RWPE1 (cell line): ENCODE data around the gene RAB41.

Experiments
- CTCF ChIA-PET: fragments of 350-600 bp; sonication (Branson Sonifier 250); formaldehyde crosslinking; extraction: SDS; loops from one replicate; lab custom pipeline; 2021; lab: Yijun Ruan, JAX
- POLR2A ChIA-PET: fragments of 400-600 bp; formaldehyde crosslinking; extraction: SDS; loops from one replicate; lab custom pipeline; 2020; ENCODE audit warnings: antibody characterized with exemption; ENCODE audit not compliant: low non-redundant PET; lab: Yijun Ruan, JAX
- DNase-seq: peaks from one replicate; pipeline ENCODE4 v3.0.0; 2012; ENCODE audit warnings: low spot score
- H3K27ac ChIP-seq: fragments of 450-650 bp; 2 replicates; pipeline ENCODE4 v1.5.1; 2017
- TF ChIP-seq, protein P1 (sequence below): fragments of 450-650 bp; conservative IDR thresholded peaks from 2 replicates; pipeline ENCODE4 v1.5.1; 2017; ENCODE audit warnings: low read depth, mild to moderate bottlenecking

Gene RAB41

DNA sequence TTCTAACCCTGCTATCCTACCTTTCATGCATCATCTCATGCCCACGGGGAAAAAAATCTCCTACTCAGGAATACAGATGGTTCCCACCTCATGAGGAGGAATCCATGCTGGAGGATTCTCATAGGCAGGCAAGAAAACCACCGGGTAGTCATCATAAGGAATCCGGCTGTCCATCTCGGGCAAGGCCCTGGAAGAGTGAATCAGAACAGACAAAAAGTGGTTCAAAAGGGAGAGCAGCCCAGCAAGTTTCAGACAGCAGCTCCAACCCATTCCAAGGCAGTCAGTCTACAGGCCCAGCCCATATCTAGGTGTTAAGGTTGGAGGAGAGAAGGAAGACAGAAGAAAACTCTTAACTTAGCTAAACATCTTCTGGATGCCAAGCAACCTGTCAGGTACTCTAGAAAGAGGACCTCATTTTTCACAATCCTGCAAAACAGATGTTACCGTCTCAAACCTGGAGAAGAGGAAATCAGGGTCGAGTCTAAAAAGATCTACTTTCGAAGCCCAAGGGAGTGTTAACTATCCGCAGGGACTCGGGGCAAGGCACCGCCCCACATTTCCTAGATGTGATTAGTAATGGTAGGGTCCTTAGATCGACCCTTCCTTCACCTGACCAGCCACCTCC lies 7.3 kb downstream of the RAB41 start:
- ChIA-PET POLR2A (no interaction called here), CTCF (no interaction called here)
- peak overlapping the region; percentile 74 for H3K27ac ChIP-seq
- DNase-seq, result peak; percentile 2
- TF ChIP-seq, protein P1, sequence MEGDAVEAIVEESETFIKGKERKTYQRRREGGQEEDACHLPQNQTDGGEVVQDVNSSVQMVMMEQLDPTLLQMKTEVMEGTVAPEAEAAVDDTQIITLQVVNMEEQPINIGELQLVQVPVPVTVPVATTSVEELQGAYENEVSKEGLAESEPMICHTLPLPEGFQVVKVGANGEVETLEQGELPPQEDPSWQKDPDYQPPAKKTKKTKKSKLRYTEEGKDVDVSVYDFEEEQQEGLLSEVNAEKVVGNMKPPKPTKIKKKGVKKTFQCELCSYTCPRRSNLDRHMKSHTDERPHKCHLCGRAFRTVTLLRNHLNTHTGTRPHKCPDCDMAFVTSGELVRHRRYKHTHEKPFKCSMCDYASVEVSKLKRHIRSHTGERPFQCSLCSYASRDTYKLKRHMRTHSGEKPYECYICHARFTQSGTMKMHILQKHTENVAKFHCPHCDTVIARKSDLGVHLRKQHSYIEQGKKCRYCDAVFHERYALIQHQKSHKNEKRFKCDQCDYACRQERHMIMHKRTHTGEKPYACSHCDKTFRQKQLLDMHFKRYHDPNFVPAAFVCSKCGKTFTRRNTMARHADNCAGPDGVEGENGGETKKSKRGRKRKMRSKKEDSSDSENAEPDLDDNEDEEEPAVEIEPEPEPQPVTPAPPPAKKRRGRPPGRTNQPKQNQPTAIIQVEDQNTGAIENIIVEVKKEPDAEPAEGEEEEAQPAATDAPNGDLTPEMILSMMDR, result no peak

DNA sequence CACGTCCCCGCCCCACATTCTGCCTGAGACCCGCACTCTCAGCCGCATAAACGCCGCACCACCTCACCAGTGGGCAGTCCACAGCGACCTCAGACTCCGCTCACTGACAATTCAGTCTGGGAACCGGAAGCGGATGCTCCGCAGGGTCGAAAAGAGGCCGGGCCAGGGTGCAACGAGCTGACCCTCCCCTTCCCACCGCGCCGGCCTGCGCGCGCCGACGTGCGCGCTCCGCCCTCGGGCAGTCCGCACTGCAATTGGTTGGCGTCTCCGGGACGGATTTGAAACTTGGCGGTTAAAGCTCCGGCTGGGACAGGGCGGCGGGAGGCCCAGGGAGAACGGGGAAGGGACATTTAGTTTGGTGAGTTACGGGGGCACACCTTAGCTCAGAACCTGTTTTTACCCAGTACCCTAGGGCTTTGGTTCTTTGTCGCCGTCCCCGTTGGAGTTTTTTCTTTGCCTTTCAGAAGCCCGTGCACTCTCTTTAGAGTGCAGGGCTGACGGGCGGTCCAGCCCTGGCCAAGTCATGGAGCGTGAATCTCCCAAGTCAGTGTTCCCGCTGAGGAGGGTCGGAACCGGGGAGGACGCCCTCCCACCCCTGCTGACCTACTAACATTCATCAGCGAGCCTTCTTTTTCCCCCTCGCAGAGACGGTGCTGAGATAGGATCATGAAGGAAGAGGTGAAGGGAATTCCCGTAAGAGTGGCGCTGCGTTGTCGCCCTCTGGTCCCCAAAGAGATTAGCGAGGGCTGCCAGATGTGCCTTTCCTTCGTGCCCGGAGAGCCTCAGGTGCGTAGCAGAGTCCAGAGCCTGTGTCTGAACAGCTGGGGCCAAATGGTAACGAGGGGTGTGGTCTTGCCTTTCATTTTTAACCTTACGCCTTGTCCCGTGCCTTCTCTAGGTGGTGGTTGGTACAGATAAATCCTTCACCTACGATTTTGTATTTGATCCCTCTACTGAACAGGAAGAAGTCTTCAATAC lies 8.1 kb downstream of the RAB41 start, which contains the start of the genes KIF4A and PDZD11:
TSS of gene KIF4A (plus strand) at position 312 of the 978 bp plus-strand sequence. CDS start at position 667, 355 bp downstream.
TSS of gene PDZD11 (minus strand) at position 135 of the 978 bp plus-strand sequence. CDS start 586 bp downstream, outside the sequence.
- TF ChIP-seq, protein P1, result no peak
- ChIA-PET POLR2A (no interaction called here), CTCF (no interaction called here)
- DNase-seq, result peak; percentile 93
- H3K27ac ChIP-seq, result peak within 1 kb of the TSS; percentile 74

DNA sequence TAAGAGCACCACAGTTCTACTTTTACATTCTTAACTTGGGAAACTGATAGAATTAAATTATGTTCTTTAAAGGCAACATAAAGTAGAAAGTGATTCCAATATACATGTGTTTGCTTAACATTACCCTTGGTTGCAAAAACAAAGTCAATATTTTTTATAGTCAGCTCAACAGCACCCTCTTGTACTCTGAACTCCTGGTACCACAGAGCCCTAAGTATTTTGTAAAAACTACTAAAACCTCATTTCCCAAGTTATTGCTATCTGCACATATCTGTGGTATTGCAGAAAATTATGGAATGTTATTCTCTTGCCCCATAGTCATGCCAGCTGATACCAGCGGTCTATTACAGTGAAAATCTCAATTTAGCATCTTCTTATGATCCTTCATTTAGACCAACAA lies 10.8 kb downstream of the RAB41 start:
- DNase-seq, result no peak
- H3K27ac ChIP-seq, result no peak overlapping the region
- ChIA-PET CTCF (no interaction called here), POLR2A (no interaction called here)
- TF ChIP-seq, protein P1, result no peak

DNA sequence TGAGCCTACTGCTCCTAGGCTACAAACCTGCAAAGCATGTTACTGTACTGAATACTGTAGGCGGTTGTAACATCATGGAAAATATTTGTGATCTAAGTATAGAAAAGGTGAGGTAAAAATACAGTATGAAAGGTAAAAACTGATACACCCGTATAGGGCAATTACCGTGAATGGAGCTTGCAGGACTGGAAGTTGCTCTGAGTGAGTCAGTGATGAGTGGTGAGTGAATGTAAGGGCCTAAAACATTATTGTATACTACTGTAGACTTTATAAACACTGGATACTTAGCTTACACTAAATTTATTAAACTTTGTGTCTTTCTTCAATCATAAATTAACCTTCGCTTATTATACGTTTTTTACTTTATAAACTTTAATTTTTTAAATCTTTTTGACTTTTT lies 11.6 kb downstream of the RAB41 start:
- TF ChIP-seq, protein P1, result no peak
- DNase-seq, result no peak
- H3K27ac ChIP-seq, result no peak overlapping the region
- POLR2A ChIA-PET, result no interaction called here
- CTCF ChIA-PET, result interaction anchor here (0.7 kb wide), 1 partner anchor 159 kb away, joined by 3 read pairs; no protein-coding TSS in a partner anchor

DNA sequence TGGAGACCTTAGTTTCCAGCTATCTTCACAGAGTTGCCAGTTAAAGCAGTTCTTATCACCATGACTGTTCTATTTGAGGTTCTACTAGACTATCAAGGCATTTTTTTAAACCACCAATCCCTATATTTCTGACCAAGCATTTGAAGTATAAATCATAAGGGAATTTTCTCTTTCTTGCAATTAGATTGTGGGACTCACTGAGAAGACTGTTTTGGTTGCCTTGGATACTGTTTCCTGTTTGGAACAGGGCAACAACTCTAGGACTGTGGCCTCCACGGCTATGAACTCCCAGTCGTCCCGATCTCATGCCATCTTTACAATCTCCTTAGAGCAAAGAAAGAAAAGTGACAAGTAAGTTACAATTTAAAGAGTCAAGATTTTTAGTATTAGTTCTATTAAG lies 19.7 kb downstream of the RAB41 start:
- TF ChIP-seq, protein P1, result no peak
- ChIA-PET POLR2A (no interaction called here), CTCF (no interaction called here)
- H3K27ac ChIP-seq, result no peak overlapping the region
- no peak for DNase-seq

DNA sequence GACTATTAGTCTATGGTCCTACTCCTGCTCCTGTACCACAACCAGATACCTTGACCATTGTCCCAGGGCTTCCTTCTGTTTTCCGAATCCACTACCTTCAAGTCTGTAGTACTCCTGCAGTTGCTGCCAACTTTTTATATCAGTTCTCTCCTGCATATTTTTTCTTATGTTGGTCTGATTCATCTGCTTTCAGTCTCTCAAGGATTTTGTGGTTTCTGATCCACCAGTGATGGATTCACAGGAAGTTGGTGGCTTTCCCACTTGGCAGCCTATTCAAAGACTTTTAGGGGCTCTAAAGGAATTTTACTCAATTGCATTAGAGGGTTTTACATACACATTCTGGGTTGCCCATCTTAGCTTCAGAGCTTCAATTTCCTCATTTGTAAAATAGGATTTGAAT lies 31.5 kb downstream of the RAB41 start:
- TF ChIP-seq, protein P1, result no peak
- CTCF ChIA-PET, result interaction anchor here (0.6 kb wide), 1 partner anchor 144 kb away, joined by 4 read pairs; no protein-coding TSS in a partner anchor
- DNase-seq, result no peak
- POLR2A ChIA-PET, result no interaction called here
- H3K27ac ChIP-seq, result no peak overlapping the region
